GM19240 (cell line): Measurements from ENCODE around the gene TEX48.

Experiments used
- DNase-seq: peaks from one replicate; pipeline ENCODE4 v3.0.0; 2011; ENCODE audit warnings: low spot score; ENCODE audit not compliant: insufficient read length

The TEX48 gene

DNA sequence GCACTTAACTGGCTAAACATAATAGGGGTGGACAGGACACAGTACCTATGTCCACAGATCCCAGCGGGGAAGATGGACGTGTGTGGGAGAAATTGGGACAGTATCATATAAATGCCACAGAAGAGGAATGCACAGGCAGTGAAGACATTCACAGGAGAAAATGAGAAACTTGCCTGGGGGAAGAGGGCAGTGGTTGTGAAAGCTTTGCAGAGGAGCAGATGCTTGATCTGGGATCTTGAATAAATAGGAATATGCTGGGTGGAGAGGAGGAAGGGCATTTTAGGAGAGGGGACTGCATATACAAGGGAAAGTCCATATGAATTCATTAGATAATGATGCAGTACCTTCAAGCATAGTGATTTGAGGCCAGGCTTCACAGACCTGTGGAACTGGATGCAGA, 57.3 kb downstream of the TEX48 start:
- DNase-seq = no peak

GRCh38 chr9:114621975-114622609, 59.9 kb downstream of the TEX48 start:
- no peak for DNase-seq

DNA sequence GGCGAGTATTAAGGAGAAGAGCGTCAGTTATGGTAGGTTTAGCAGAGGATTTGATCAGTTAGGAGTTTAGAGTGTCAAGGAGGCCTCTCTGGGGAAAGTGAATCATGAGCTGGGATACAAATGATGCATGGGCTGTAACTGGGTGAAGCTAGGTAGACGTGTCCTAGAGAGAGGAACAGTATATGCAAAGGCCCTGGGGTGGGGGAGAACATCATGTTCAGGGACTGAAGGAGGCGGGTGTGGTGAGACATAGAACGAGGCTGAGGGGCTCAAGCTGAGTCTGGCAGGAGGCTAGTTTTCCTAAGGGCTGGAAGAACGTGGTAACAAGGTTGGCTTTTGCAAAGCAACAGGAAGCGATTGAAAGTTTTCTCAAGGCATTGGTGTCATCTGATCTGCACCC, 60.4 kb downstream of the TEX48 start:
- no peak for DNase-seq

GRCh38 chr9:114619191-114619761, 62.7 kb downstream of the TEX48 start:
- no peak for DNase-seq

GRCh38 chr9:114616684-114617520, 65.1 kb downstream of the TEX48 start:
- DNase-seq = no peak
